Muscle layer of colon (tissue), 2 donors: ENCODE data around the gene KSR2.

Experiments used
- H3K27ac ChIP-seq: one replicate; pipeline ENCODE4 v1.7.0; 2013; ENCODE audit warnings: low read depth, mild to moderate bottlenecking, low read length, moderate library complexity
- H3K27me3 ChIP-seq, 2 donors: one replicate each; pipeline ENCODE4 v1.7.0; 2013; ENCODE audit warnings: low read length in 2 of 2, mild to moderate bottlenecking in 2 of 2; ENCODE audit not compliant: insufficient read depth in 2 of 2, control insufficient read depth in 1 of 2
- H3K36me3 ChIP-seq: one replicate; pipeline ENCODE4 v1.7.0; 2013; ENCODE audit warnings: mild to moderate bottlenecking, low read length; ENCODE audit not compliant: insufficient read depth
- H3K4me1 ChIP-seq: one replicate; pipeline ENCODE4 v1.7.0; 2013; ENCODE audit warnings: mild to moderate bottlenecking, low read length; ENCODE audit not compliant: insufficient read depth
- H3K4me3 ChIP-seq, 2 donors: one replicate each; pipeline ENCODE4 v1.7.0; 2013; ENCODE audit warnings: low read length in 2 of 2, low read depth in 1 of 2, mild to moderate bottlenecking in 1 of 2, moderate library complexity in 1 of 2
- H3K9ac ChIP-seq: one replicate; pipeline ENCODE4 v1.7.0; 2013; ENCODE audit warnings: low read length
- H3K9me3 ChIP-seq: one replicate; pipeline ENCODE4 v1.7.0; 2013; ENCODE audit warnings: mild to moderate bottlenecking, low read length
- donor health status: abdominal sarcoma.
- donor health status: Adenocarcinoma of cecum.

KSR2 gene

DNA sequence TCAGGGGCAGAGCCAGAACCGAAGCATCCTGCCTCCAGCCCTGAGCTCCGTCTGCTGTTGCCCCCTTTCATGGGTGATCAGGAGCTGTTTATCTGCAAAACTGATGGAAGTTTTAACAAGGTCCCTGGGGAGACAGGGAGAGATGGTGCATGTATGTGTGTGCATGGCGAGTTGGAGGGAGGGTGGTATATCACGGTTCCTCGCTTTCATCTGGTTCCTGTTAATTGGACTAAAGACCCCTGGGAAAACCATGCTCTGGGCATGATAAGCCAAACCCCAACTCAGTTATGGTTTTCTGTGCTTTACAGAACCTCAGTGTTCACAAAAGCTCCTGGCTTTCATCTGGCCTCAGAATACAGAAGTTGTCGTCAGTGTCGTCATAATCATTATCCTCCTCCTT is 133.6 kb downstream of the KSR2 start:
- Histone ChIP-seq H3K27me3 (no peaks in the 10 kb centered on the region), H3K36me3 (no peaks in the 10 kb centered on the region), H3K9ac (no peak overlapping the region), H3K27ac (no peak overlapping the region), H3K9me3 (no peaks in the 10 kb centered on the region), H3K4me1 (no peaks in the 10 kb centered on the region), H3K4me3 (no peak overlapping the region)

DNA sequence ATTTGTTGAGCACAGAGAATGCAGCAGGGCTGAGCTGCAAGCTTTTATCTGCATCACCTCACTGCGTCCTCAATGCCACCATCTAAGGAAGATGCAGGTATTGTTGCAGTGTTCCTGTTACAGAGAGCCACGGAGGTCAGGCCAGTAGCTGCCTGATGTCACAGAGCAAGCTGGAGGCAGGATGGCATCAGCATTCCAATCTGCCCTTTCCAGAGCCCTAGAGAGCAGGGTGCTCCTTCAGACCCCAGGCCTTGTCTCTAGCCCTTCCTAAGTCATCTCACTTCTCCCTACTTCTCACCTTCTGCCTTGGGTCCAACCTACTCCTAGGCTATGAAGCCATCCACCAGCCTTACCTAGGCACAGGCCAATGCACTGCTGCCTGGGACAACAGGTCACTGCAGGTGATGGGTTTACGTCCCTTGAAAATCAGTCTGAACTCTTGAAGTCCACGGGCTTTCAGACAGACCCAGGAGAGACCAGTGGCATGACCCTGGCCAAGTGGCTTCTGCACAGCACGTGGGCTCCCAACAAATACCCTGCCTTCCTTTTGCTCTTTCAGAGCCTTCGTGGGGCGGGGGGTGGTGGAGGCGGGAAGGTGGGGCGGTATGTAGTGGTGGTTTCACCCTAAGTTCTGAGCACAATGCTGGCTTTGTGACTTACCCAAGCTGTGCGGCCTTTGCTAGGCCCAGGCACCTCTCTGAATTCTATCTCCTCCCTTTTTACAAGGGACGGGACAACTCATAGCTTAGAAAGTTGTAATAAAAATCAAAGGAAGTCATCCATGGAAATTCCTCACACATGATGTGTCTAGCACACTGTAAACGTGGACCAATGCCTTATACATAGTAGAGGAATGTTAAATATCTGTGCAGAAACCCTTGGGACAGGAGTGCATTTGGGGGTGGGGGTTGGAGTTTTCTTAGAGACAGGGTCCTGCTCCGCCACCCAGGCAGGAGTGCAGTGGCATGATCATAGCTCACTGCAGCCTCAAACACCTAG is 136.0 kb downstream of the KSR2 start:
- Histone ChIP-seq H3K27ac (no peak overlapping the region), H3K4me1 (no peaks in the 10 kb centered on the region), H3K9me3 (peaks cover 5% of the 10 kb centered on the region), H3K27me3 (no peaks in the 10 kb centered on the region), H3K9ac (no peak overlapping the region), H3K36me3 (no peaks in the 10 kb centered on the region), H3K4me3 (no peak overlapping the region)

DNA sequence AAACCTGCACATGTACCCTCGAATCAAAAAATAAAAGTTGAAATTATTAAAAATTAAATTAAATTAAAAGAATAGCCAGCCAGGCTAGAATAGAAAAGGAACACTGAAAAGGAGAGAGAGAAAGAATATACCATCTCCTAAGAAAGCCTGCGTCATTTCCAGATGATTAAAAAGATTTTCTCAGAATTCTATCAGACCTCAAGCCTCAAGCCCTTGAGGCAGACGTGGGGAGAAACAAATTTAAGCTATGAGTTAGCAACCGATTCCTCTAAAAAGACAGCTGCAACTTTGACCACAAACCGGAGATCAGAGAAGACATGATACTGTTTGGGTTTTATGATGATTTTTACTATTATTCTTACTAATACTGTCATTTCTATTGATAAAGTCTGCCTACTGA is 138.3 kb downstream of the KSR2 start:
- H3K4me3 ChIP-seq, result no peak overlapping the region
- H3K4me1 ChIP-seq, result no peaks in the 10 kb centered on the region
- no peak overlapping the region for H3K27ac ChIP-seq
- no peak overlapping the region for H3K9ac ChIP-seq
- no peaks in the 10 kb centered on the region for H3K27me3 ChIP-seq
- peaks cover 5% of the 10 kb centered on the region for H3K9me3 ChIP-seq
- no peaks in the 10 kb centered on the region for H3K36me3 ChIP-seq

DNA sequence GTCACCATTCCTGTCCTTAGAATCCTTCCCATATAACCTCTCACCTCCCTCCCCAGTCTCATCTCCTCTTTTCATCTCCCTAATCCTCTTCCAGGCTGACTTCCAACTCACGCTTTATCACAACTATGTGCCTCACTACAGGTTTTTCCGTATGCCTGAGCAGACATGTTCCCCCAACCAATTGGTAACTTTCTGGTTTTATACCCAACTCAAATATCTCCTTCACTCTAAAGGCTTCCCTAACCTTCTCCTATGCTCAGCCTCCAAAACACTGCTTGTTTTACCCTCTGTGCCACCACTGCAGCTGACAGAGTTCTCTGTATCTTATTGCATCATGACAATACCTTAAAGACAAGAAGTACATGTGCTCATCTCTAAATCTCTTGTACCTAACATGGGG is 139.7 kb downstream of the KSR2 start:
- Histone ChIP-seq H3K4me3 (no peak overlapping the region), H3K27ac (no peak overlapping the region), H3K9me3 (peaks cover 5% of the 10 kb centered on the region), H3K4me1 (no peaks in the 10 kb centered on the region), H3K27me3 (no peaks in the 10 kb centered on the region), H3K36me3 (no peaks in the 10 kb centered on the region), H3K9ac (no peak overlapping the region)

GRCh38 chr12:117827660-117828059 is 141.1 kb downstream of the KSR2 start:
- Histone ChIP-seq H3K27me3 (no peaks in the 10 kb centered on the region), H3K9ac (no peak overlapping the region), H3K4me3 (no peak overlapping the region), H3K9me3 (peaks cover 5% of the 10 kb centered on the region), H3K36me3 (no peaks in the 10 kb centered on the region), H3K4me1 (no peaks in the 10 kb centered on the region), H3K27ac (no peak overlapping the region)

GRCh38 chr12:117825827-117826226 is 143.0 kb downstream of the KSR2 start:
- Histone ChIP-seq H3K27ac (no peak overlapping the region), H3K27me3 (no peaks in the 10 kb centered on the region), H3K4me3 (no peak overlapping the region), H3K4me1 (no peaks in the 10 kb centered on the region), H3K36me3 (no peaks in the 10 kb centered on the region), H3K9ac (no peak overlapping the region), H3K9me3 (peaks cover 5% of the 10 kb centered on the region)

DNA sequence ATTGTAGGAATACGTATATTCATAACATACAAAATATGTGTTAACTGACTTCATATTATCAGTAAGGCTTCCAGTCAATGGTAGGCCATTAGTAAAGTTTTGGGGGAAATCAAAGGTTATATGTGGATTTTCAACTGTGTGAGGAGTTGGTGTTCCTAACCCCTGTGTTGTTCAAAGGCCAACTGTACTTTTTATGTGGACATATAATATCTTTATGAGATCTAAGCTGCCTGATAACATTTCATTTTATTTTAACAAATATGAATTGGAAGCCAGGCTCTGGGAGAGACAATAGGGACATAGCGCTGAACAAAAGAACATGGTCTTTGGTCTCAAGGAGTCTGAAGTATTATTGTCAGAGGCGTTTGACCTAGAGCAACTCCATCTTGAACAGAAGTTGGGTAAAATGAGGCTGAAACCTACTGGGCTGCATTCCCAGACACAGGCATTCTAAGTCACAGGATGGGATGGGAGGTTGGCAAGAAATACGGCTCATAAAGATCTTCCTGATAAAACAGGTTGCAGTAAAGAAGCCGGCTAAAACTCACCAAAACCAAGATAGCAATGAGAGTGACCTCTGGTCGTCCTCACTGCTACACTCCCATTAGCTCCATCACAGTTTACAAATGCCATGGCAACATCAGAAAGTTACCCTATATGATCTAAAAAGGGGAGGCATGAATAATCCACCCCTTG is 147.2 kb downstream of the KSR2 start:
- Histone ChIP-seq H3K27me3 (no peaks in the 10 kb centered on the region), H3K9me3 (no peaks in the 10 kb centered on the region), H3K4me3 (no peak overlapping the region), H3K27ac (no peak overlapping the region), H3K36me3 (no peaks in the 10 kb centered on the region), H3K4me1 (no peaks in the 10 kb centered on the region), H3K9ac (no peak overlapping the region)

DNA sequence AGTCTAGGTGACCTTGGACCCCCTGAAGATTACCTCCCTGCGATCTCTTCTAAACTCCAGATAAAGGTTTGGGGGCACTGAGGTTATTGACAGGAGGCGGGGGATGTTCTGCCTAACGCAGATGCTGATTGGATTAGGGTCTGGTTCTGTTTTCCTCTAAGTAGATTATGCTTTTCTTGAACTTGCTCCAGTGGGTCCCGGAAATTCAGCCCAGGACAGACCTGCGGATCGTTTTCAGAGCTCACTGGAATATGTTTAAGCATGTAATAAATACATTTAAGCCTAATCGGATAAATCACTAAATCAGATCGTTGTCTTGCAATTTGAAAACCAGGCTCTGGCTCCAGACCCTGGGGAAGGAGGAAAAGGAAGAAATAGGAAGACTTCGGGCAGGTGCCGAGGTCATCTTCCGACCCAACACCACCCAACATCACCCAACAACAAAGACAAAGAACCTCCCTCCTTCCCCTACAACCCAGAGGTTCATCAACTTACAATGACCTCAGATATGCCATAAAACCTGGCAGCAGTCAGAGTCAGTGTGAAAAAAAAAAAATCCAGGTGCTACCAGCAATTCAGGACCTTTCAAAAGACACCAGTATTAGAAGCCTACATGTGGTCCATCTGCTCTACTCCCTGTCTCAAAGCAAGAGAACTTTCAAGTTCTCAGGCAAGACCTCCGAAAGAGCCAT is 148.4 kb downstream of the KSR2 start:
- no peaks in the 10 kb centered on the region for H3K9me3 ChIP-seq
- no peaks in the 10 kb centered on the region for H3K27me3 ChIP-seq
- H3K9ac ChIP-seq, result no peak overlapping the region
- no peaks in the 10 kb centered on the region for H3K36me3 ChIP-seq
- no peak overlapping the region for H3K4me3 ChIP-seq
- no peak overlapping the region for H3K27ac ChIP-seq
- no peaks in the 10 kb centered on the region for H3K4me1 ChIP-seq

DNA sequence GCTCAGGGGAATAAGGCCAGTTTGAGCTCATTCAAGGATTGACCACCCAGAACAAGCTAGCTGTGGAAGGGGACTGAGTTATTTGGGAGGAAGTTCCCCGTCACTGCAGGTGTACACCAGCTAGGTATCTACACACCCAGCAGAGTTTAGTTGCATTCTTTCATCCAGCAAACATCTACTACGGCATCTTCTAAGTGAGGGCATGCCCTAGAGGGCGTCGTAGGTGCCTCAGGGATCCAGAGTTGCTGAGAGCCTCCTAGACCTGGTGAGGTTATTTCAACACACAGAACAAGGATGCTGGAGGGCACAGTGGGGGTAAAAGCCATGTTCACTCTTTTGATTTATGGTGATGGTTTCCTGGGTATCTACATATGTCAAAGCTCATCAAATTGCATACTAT is 149.6 kb downstream of the KSR2 start:
- no peak overlapping the region for H3K27ac ChIP-seq

DNA sequence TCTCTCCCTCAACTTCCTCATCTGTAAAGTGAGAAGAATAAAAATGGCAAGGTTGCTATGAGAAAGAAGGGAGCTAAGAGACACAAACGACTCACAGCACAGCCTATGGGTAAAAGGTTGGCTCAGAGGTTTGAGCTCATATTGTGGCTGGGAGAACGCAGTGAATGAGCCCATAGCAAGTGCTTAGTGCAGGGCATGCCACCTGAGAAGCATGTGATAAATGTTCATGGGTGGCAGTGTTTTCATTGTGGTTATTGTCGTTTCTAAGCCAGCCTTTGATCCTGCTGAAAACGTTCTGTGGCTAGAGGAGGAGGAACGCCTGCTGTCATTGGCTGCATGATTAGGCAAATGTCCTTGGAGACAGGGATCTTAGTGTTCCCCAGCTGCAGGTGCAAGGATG is 150.4 kb downstream of the KSR2 start:
- Histone ChIP-seq H3K27ac (no peak overlapping the region), H3K9me3 (no peaks in the 10 kb centered on the region), H3K36me3 (no peaks in the 10 kb centered on the region), H3K4me3 (no peak overlapping the region), H3K9ac (no peak overlapping the region), H3K27me3 (no peaks in the 10 kb centered on the region), H3K4me1 (no peaks in the 10 kb centered on the region)

More for the DNA sequence above, 149.6 kb downstream of the KSR2 start:
- Histone ChIP-seq H3K27me3 (no peaks in the 10 kb centered on the region), H3K9ac (no peak overlapping the region), H3K36me3 (no peaks in the 10 kb centered on the region), H3K4me1 (no peaks in the 10 kb centered on the region), H3K9me3 (no peaks in the 10 kb centered on the region), H3K4me3 (no peak overlapping the region)

DNA sequence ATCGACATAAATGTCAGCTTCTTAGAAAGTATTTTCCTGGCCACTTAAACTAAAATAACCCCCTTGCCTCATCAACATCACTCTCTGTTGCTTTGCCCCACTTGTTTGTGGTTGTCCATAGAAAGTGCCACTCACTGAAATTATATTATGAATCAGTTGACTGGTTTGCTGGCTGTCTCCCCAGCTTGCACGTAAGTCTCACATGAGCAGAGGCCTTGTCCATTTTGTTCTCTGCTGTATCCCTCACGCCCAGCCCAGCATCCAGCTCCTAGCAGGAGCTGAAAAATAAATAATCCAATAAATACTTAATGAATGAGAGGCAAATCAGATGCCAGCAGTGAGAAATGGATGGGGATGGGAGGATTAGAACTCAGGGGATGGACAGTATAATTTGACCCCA is 159.3 kb downstream of the KSR2 start:
- H3K4me1 ChIP-seq, result no peaks in the 10 kb centered on the region
- no peak overlapping the region for H3K4me3 ChIP-seq
- no peak overlapping the region for H3K9ac ChIP-seq
- H3K27me3 ChIP-seq, result no peaks in the 10 kb centered on the region
- H3K27ac ChIP-seq, result no peak overlapping the region
- H3K9me3 ChIP-seq, result no peaks in the 10 kb centered on the region
- no peaks in the 10 kb centered on the region for H3K36me3 ChIP-seq
